Lower leg skin (tissue), 3 donors: ENCODE results near the gene NEURL4.

Source experiments
- CTCF ChIP-seq, 3 donors: fragments of 450-650 bp; IDR thresholded peaks; one replicate each; pipeline ENCODE4 v1.5.1; 2016; ENCODE audit warnings: antibody characterized with exemption in 3 of 3, mild to moderate bottlenecking in 3 of 3, moderate library complexity in 2 of 3
- POLR2A ChIP-seq, 2 donors: fragments of 450-650 bp; IDR thresholded peaks; one replicate each; pipeline ENCODE4 v1.6.1; 2016 to 2017; ENCODE audit warnings: antibody characterized with exemption in 2 of 2, mild to moderate bottlenecking in 1 of 2, moderate library complexity in 1 of 2

GRCh38 chr17:7327501-7327900, 1.6 kb downstream of the NEURL4 start:
- TF ChIP-seq CTCF (IDR thresholded peaks at IDR 0.05) (no peak), POLR2A (IDR thresholded peaks at IDR 0.05) (no peak)
